Measurements from ENCODE around the gene MUC22. TPM values are rescaled to one million over a fixed set of nuclear protein-coding genes. Genes with fewer than 3 reads are reported as not detected.

The MUC22 gene
- polyA plus RNA-seq, 1 experiment, result not detected

DNA sequence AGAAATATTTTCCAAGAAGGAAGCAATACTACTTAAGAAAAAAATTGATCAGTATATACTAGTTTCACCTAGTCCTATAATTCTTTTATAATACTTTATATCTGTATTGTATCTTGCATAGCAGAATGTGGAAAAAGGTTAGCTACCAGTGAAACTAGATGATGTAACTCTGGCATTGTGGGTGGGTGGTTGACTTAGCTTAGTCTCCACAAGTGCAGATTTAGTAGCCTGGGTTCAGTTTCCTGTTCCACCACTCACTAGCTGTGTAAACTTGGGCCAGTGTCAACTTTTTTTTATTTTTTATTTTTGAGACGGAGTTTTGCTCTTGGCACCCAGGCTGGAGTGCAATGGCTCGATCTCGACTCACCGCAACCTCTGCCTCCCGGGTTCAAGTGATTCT, 24.8 kb upstream of the MUC22 start:
- Histone ChIP-seq H3K4me3 (ENCODE audit: low read depth, low read length) (no peak overlapping the region), H3K36me3 (ENCODE audit: control insufficient read depth, insufficient read depth, low read length) (no peaks in the 10 kb centered on the region), H3K27me3 (ENCODE audit: control insufficient read depth, insufficient read depth, low read length) (no peaks in the 10 kb centered on the region; the same call in none of the 2 replicates)
- TF ChIP-seq, protein P1, sequence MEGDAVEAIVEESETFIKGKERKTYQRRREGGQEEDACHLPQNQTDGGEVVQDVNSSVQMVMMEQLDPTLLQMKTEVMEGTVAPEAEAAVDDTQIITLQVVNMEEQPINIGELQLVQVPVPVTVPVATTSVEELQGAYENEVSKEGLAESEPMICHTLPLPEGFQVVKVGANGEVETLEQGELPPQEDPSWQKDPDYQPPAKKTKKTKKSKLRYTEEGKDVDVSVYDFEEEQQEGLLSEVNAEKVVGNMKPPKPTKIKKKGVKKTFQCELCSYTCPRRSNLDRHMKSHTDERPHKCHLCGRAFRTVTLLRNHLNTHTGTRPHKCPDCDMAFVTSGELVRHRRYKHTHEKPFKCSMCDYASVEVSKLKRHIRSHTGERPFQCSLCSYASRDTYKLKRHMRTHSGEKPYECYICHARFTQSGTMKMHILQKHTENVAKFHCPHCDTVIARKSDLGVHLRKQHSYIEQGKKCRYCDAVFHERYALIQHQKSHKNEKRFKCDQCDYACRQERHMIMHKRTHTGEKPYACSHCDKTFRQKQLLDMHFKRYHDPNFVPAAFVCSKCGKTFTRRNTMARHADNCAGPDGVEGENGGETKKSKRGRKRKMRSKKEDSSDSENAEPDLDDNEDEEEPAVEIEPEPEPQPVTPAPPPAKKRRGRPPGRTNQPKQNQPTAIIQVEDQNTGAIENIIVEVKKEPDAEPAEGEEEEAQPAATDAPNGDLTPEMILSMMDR (IDR thresholded peaks at IDR 0.05; ENCODE audit: insufficient read depth, low read depth, low read length), result no peak
- no peak for DNase-seq (ENCODE audit: low read depth)
- CTCF ChIA-PET, result no interaction called here
- POLR2A ChIA-PET, result no interaction called here

DNA sequence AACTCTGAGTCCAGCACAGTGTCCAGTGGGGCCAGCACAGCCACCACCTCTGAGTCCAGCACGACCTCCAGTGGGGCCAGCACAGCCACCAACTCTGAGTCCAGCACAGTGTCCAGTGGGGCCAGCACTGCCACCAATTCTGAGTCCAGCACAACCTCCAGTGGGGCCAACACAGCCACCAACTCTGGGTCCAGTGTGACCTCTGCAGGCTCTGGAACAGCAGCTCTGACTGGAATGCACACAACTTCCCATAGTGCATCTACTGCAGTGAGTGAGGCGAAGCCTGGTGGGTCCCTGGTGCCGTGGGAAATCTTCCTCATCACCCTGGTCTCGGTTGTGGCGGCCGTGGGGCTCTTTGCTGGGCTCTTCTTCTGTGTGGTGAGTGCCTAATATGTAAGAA, 23.0 kb upstream of the MUC22 start:
- Histone ChIP-seq H3K27me3 (ENCODE audit: control insufficient read depth, insufficient read depth, low read length) (no peaks in the 10 kb centered on the region; the same call in none of the 2 replicates), H3K36me3 (ENCODE audit: control insufficient read depth, insufficient read depth, low read length) (no peaks in the 10 kb centered on the region), H3K4me3 (ENCODE audit: low read depth, low read length) (no peak overlapping the region)
- no peak for DNase-seq (ENCODE audit: low read depth)
- TF ChIP-seq, protein P1 (IDR thresholded peaks at IDR 0.05; ENCODE audit: insufficient read depth, low read depth, low read length), result no peak
- CTCF ChIA-PET, result no interaction called here
- POLR2A ChIA-PET, result no interaction called here

DNA sequence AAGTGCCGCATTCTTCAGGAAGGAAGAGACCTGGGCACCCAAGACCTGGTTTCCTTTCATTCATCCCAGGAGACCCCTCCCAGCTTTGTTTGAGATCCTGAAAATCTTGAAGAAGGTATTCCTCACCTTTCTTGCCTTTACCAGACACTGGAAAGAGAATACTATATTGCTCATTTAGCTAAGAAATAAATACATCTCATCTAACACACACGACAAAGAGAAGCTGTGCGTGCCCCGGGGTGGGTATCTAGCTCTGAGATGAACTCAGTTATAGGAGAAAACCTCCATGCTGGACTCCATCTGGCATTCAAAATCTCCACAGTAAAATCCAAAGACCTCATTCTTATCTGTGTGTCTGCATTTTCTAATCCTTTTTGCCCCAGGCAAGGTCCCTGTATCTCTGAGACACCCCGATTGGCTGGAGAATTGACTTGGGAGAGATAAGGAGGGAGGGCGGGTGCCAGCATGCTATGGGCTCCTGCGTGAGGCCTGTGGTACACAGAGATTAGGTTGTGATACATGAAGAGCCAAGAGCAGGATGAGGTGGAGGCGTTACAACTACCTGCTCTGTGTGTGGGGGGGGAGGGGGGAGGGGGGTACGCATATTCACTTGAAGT, 22.0 kb upstream of the MUC22 start:
- ChIA-PET POLR2A (no interaction called here), CTCF (interaction anchor here (2.3 kb wide), 1 partner anchor 73 kb away, joined by 5 read pairs; no protein-coding TSS in a partner anchor)
- no peak for DNase-seq (ENCODE audit: low read depth)
- TF ChIP-seq, protein P1 (IDR thresholded peaks at IDR 0.05; ENCODE audit: insufficient read depth, low read depth, low read length), result no peak
- Histone ChIP-seq H3K36me3 (ENCODE audit: control insufficient read depth, insufficient read depth, low read length) (no peaks in the 10 kb centered on the region), H3K27me3 (ENCODE audit: control insufficient read depth, insufficient read depth, low read length) (no peaks in the 10 kb centered on the region; the same call in none of the 2 replicates), H3K4me3 (ENCODE audit: low read depth, low read length) (no peak overlapping the region)

DNA sequence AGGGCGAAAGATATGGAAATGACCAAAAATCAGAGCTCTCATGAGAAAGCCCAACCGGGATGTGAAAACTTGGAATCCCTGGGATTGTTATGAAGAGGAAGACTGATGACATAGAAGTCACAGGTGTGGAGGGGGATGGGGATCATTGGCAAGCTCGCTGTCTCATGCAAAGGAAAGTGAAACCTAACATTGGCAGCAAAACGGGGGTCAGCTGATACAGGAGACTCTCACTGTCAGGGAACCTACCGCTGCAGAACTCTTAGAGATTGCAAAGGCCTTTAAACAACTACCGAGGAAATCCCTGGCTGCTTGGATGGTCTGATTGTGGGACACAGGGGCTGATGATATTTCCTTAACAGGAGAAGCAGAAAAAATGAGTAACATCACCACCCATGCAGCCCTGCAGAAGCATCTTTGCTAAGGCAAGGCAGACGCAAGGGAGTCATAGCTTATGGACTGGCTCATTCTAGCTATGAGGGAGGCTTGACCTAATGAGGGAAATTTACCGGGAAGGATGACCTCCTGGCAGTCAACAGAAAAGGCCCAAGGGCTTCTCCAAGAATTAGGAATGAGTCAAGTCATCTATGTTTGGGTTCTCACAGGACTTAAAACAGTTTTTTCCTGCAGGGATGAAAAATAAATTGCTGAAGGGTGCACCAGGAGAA, 19.7 kb upstream of the MUC22 start:
- Histone ChIP-seq H3K4me3 (ENCODE audit: low read depth, low read length) (no peak overlapping the region), H3K27me3 (ENCODE audit: control insufficient read depth, insufficient read depth, low read length) (no peaks in the 10 kb centered on the region; the same call in 1 of the 2 replicates), H3K36me3 (ENCODE audit: control insufficient read depth, insufficient read depth, low read length) (no peaks in the 10 kb centered on the region)
- TF ChIP-seq, protein P1 (IDR thresholded peaks at IDR 0.05; ENCODE audit: insufficient read depth, low read depth, low read length), result no peak
- DNase-seq (ENCODE audit: low read depth), result no peak
- POLR2A ChIA-PET, result no interaction called here
- CTCF ChIA-PET, result interaction anchor here (2.3 kb wide), 1 partner anchor 75 kb away, joined by 5 read pairs; no protein-coding TSS in a partner anchor

DNA sequence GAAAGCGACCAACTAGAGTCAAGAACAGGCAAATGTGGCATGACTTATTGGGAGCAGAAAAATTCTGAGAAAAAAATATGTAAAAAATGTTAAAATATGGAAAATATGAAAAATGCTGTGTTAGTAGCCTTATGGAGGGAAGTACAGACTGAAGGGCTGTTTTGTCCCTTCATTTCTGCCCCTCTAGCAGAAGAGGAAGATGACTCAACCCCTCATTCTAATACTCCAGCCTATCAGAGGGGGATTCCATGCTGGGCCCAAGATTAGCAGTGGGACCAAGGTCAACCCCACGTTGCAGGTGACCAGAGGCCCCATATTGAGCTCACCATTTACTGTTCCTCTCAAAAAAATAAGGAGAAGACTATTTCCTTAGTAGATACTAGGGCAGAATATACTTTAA, 18.4 kb upstream of the MUC22 start:
- ChIA-PET POLR2A (no interaction called here), CTCF (no interaction called here)
- no peak overlapping the region for H3K4me3 ChIP-seq (ENCODE audit: low read depth, low read length)
- DNase-seq (ENCODE audit: low read depth), result no peak
- no peaks in the 10 kb centered on the region for H3K27me3 ChIP-seq (ENCODE audit: control insufficient read depth, insufficient read depth, low read length)
- H3K36me3 ChIP-seq (ENCODE audit: control insufficient read depth, insufficient read depth, low read length), result no peaks in the 10 kb centered on the region
- TF ChIP-seq, protein P1 (IDR thresholded peaks at IDR 0.05; ENCODE audit: insufficient read depth, low read depth, low read length), result no peak

Measured in BJ (cell line).